ENCODE data around the gene SIDT1. TPM values are rescaled to one million over a fixed set of nuclear protein-coding genes. Genes with fewer than 3 reads are reported as not detected.

Gene SIDT1
- total RNA-seq, 1 experiment from 2014 or later: 0.22 TPM

DNA sequence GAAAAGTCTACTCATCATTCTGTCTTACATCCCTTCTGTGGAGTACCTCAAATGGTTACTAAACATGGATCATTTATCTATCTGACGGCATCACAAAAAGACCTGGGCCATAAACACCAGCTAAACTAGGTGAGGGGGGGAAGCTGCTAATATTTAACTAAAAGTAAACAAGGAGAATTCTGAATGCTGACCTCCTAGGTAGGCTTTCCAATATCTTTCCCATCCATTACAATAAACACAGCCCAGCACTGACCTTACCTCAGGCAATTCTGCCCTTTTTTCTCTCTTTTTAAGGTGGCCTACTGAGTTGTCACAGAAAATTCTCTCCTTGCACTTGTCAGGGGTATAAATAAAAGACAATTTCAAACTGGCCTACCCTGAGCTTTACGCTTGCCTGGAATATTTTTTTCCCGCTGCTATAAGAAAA, 131.0 kb downstream of the SIDT1 start (continued):
- no peak for TF ChIP-seq FOXJ3 (CRISPR knock-in tag; IDR thresholded peaks at IDR 0.05; ENCODE audit: borderline replicate concordance)
- TF ChIP-seq, protein P1, sequence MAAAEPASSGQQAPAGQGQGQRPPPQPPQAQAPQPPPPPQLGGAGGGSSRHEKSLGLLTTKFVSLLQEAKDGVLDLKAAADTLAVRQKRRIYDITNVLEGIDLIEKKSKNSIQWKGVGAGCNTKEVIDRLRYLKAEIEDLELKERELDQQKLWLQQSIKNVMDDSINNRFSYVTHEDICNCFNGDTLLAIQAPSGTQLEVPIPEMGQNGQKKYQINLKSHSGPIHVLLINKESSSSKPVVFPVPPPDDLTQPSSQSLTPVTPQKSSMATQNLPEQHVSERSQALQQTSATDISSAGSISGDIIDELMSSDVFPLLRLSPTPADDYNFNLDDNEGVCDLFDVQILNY (CRISPR knock-in tag; IDR thresholded peaks at IDR 0.05): no peak
- TF ChIP-seq, protein P2, sequence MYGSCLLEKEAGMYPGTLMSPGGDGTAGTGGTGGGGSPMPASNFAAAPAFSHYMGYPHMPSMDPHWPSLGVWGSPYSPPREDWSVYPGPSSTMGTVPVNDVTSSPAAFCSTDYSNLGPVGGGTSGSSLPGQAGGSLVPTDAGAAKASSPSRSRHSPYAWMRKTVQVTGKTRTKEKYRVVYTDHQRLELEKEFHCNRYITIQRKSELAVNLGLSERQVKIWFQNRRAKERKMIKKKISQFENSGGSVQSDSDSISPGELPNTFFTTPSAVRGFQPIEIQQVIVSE (CRISPR knock-in tag; IDR thresholded peaks at IDR 0.05; ENCODE audit: borderline replicate concordance): no peak

DNA sequence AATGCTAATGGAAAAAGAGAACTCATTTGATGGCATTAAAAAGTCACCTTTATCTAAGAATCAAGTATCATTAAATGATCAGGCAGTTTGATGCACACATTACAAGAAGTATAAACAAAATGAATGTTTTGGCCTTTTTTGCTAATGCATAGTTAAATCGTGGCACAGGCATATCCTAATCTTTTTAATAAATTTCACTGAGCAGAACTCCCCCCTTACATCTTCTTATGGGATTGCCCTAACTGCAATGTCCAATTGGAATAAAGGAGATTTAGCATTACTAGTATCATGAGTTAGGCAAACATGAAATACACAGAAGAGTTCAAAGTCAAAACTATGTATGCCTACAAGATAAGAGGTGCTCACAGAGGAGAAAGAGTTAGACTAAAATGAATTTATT, 131.4 kb downstream of the SIDT1 start:
- no peak overlapping the region for H3K27ac Mint-ChIP-seq

DNA sequence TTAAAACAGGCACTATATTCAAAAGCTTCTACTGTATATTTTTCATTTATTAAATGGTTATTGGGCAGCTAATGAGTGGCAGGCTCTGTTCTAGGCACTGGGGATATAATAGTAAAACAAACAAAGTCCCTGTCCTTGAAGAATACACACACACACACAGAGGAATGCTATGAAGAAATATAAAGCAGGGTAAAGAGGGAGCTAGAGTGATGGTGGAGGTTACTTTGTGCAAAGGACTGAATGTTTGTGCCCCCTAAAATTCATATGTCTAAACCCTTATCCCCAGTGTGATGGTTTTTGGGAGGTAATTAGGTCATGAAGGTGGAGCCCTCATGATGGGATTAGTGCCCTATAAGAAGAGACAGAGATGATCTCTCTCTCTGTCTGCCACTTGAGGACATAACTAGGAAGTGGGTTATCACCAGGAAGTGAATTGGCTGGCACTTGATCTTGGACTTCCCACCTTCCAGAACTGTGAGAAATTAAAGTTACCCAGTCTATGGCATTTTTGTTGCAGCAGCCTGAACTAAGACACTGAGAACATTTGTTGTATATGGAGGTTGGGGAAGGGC, 132.3 kb downstream of the SIDT1 start:
- Mint-ChIP-seq H3K4me1 (peaks cover 17% of the 10 kb centered on the region), H3K36me3 (peaks cover 11% of the 10 kb centered on the region), H3K4me3 (no peak overlapping the region), H3K9me3 (no peaks in the 10 kb centered on the region), H3K27ac (peak overlapping the region; percentile 33), H3K27me3 (ENCODE audit: low read depth) (no peaks in the 10 kb centered on the region)
- DNase-seq (ENCODE audit: low spot score) (no peak), ATAC-seq (no peak)
- ChIA-PET POLR2A (no interaction called here), CTCF (no interaction called here)
- TF ChIP-seq FOXJ3 (CRISPR knock-in tag; IDR thresholded peaks at IDR 0.05; ENCODE audit: borderline replicate concordance): no peak
- TF ChIP-seq, protein P3, sequence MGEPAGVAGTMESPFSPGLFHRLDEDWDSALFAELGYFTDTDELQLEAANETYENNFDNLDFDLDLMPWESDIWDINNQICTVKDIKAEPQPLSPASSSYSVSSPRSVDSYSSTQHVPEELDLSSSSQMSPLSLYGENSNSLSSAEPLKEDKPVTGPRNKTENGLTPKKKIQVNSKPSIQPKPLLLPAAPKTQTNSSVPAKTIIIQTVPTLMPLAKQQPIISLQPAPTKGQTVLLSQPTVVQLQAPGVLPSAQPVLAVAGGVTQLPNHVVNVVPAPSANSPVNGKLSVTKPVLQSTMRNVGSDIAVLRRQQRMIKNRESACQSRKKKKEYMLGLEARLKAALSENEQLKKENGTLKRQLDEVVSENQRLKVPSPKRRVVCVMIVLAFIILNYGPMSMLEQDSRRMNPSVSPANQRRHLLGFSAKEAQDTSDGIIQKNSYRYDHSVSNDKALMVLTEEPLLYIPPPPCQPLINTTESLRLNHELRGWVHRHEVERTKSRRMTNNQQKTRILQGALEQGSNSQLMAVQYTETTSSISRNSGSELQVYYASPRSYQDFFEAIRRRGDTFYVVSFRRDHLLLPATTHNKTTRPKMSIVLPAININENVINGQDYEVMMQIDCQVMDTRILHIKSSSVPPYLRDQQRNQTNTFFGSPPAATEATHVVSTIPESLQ (CRISPR knock-in tag; IDR thresholded peaks at IDR 0.05): no peak
- TF ChIP-seq, protein P1 (CRISPR knock-in tag; IDR thresholded peaks at IDR 0.05): no peak
- TF ChIP-seq ZNF396 (CRISPR knock-in tag; IDR thresholded peaks at IDR 0.05; ENCODE audit: borderline replicate concordance): no peak
- TF ChIP-seq ZNF121 (CRISPR knock-in tag; IDR thresholded peaks at IDR 0.05): no peak
- TF ChIP-seq NFYB (CRISPR knock-in tag; conservative IDR thresholded peaks at IDR 0.05; ENCODE audit: low read depth): no peak
- TF ChIP-seq, protein P2 (CRISPR knock-in tag; IDR thresholded peaks at IDR 0.05; ENCODE audit: borderline replicate concordance): no peak
- no peak for TF ChIP-seq IRF2 (CRISPR knock-in tag; IDR thresholded peaks at IDR 0.05; ENCODE audit: borderline replicate concordance, low read depth)
- TF ChIP-seq GABPB1 (CRISPR knock-in tag; IDR thresholded peaks at IDR 0.05): no peak
- TF ChIP-seq, protein P4, sequence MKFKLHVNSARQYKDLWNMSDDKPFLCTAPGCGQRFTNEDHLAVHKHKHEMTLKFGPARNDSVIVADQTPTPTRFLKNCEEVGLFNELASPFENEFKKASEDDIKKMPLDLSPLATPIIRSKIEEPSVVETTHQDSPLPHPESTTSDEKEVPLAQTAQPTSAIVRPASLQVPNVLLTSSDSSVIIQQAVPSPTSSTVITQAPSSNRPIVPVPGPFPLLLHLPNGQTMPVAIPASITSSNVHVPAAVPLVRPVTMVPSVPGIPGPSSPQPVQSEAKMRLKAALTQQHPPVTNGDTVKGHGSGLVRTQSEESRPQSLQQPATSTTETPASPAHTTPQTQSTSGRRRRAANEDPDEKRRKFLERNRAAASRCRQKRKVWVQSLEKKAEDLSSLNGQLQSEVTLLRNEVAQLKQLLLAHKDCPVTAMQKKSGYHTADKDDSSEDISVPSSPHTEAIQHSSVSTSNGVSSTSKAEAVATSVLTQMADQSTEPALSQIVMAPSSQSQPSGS (CRISPR knock-in tag; IDR thresholded peaks at IDR 0.05; ENCODE audit: borderline replicate concordance, low read depth): no peak
- no peak for TF ChIP-seq ZNF671 (CRISPR knock-in tag; IDR thresholded peaks at IDR 0.05)
- no peak for TF ChIP-seq TEAD4 (CRISPR knock-in tag; IDR thresholded peaks at IDR 0.05)
- TF ChIP-seq MYBL2 (CRISPR knock-in tag; IDR thresholded peaks at IDR 0.05): no peak

More for the DNA sequence above, 131.4 kb downstream of the SIDT1 start:
- ChIA-PET POLR2A (interaction anchor here (0.5 kb wide), 1 partner anchor 49 kb away, joined by 4 read pairs; no protein-coding TSS in a partner anchor), CTCF (no interaction called here)
- DNase-seq (ENCODE audit: low spot score): no peak
- Mint-ChIP-seq H3K4me3 (no peak overlapping the region), H3K27me3 (ENCODE audit: low read depth) (no peaks in the 10 kb centered on the region), H3K4me1 (peaks cover 17% of the 10 kb centered on the region), H3K9me3 (no peaks in the 10 kb centered on the region), H3K36me3 (peaks cover 19% of the 10 kb centered on the region)
- no peak for ATAC-seq
- TF ChIP-seq, protein P5, sequence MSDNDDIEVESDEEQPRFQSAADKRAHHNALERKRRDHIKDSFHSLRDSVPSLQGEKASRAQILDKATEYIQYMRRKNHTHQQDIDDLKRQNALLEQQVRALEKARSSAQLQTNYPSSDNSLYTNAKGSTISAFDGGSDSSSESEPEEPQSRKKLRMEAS (CRISPR knock-in tag; IDR thresholded peaks at IDR 0.05): no peak
- TF ChIP-seq NR3C1 (CRISPR knock-in tag; conservative IDR thresholded peaks at IDR 0.05; ENCODE audit: low read depth) (no peak), NFE2L1 (CRISPR knock-in tag; IDR thresholded peaks at IDR 0.05) (no peak), SMAD4 (CRISPR knock-in tag; IDR thresholded peaks at IDR 0.05) (no peak), ZNF263 (CRISPR knock-in tag; IDR thresholded peaks at IDR 0.05; ENCODE audit: low read depth) (no peak), SOX15 (CRISPR knock-in tag; IDR thresholded peaks at IDR 0.05) (no peak), GABPB1 (CRISPR knock-in tag; IDR thresholded peaks at IDR 0.05) (no peak), PRRX2 (CRISPR knock-in tag; IDR thresholded peaks at IDR 0.05) (no peak), SP1 (CRISPR knock-in tag; conservative IDR thresholded peaks at IDR 0.05) (no peak), GTF2I (CRISPR knock-in tag; conservative IDR thresholded peaks at IDR 0.05) (no peak)
- TF ChIP-seq, protein P3 (CRISPR knock-in tag; IDR thresholded peaks at IDR 0.05): no peak
- TF ChIP-seq, protein P6, sequence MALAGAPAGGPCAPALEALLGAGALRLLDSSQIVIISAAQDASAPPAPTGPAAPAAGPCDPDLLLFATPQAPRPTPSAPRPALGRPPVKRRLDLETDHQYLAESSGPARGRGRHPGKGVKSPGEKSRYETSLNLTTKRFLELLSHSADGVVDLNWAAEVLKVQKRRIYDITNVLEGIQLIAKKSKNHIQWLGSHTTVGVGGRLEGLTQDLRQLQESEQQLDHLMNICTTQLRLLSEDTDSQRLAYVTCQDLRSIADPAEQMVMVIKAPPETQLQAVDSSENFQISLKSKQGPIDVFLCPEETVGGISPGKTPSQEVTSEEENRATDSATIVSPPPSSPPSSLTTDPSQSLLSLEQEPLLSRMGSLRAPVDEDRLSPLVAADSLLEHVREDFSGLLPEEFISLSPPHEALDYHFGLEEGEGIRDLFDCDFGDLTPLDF (CRISPR knock-in tag; IDR thresholded peaks at IDR 0.05): no peak
